ENCODE data around the gene LIMD2. TPM values are rescaled to one million over a fixed set of nuclear protein-coding genes. Genes with fewer than 3 reads are reported as not detected.

The LIMD2 gene
- total and polyA plus RNA-seq, 2 of the 8 experiments (the other 6 are each of a cell fraction or from before 2014, with no cell fraction given) = 72.0 to 77.2 TPM

DNA sequence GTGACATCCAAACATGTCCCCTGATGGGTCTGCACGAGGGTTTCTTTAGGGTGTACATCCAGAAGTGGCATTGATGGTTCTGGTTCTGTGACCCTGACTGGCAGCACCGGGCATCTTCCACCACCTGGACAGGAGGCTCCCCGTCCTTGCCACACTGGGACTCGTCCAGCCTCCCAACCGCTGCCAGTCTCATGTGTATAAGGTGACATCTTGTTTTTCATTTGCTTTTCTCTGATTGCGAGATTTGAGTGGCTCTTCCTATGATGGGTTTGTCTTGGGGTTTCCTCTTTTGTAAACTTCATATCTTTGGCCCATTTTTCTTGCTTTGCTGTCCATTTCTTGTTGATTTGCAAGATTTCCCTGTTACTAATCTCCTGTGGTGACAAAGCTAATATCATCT, 9.2 kb upstream of the LIMD2 start (continued):
- TF ChIP-seq, protein P1, sequence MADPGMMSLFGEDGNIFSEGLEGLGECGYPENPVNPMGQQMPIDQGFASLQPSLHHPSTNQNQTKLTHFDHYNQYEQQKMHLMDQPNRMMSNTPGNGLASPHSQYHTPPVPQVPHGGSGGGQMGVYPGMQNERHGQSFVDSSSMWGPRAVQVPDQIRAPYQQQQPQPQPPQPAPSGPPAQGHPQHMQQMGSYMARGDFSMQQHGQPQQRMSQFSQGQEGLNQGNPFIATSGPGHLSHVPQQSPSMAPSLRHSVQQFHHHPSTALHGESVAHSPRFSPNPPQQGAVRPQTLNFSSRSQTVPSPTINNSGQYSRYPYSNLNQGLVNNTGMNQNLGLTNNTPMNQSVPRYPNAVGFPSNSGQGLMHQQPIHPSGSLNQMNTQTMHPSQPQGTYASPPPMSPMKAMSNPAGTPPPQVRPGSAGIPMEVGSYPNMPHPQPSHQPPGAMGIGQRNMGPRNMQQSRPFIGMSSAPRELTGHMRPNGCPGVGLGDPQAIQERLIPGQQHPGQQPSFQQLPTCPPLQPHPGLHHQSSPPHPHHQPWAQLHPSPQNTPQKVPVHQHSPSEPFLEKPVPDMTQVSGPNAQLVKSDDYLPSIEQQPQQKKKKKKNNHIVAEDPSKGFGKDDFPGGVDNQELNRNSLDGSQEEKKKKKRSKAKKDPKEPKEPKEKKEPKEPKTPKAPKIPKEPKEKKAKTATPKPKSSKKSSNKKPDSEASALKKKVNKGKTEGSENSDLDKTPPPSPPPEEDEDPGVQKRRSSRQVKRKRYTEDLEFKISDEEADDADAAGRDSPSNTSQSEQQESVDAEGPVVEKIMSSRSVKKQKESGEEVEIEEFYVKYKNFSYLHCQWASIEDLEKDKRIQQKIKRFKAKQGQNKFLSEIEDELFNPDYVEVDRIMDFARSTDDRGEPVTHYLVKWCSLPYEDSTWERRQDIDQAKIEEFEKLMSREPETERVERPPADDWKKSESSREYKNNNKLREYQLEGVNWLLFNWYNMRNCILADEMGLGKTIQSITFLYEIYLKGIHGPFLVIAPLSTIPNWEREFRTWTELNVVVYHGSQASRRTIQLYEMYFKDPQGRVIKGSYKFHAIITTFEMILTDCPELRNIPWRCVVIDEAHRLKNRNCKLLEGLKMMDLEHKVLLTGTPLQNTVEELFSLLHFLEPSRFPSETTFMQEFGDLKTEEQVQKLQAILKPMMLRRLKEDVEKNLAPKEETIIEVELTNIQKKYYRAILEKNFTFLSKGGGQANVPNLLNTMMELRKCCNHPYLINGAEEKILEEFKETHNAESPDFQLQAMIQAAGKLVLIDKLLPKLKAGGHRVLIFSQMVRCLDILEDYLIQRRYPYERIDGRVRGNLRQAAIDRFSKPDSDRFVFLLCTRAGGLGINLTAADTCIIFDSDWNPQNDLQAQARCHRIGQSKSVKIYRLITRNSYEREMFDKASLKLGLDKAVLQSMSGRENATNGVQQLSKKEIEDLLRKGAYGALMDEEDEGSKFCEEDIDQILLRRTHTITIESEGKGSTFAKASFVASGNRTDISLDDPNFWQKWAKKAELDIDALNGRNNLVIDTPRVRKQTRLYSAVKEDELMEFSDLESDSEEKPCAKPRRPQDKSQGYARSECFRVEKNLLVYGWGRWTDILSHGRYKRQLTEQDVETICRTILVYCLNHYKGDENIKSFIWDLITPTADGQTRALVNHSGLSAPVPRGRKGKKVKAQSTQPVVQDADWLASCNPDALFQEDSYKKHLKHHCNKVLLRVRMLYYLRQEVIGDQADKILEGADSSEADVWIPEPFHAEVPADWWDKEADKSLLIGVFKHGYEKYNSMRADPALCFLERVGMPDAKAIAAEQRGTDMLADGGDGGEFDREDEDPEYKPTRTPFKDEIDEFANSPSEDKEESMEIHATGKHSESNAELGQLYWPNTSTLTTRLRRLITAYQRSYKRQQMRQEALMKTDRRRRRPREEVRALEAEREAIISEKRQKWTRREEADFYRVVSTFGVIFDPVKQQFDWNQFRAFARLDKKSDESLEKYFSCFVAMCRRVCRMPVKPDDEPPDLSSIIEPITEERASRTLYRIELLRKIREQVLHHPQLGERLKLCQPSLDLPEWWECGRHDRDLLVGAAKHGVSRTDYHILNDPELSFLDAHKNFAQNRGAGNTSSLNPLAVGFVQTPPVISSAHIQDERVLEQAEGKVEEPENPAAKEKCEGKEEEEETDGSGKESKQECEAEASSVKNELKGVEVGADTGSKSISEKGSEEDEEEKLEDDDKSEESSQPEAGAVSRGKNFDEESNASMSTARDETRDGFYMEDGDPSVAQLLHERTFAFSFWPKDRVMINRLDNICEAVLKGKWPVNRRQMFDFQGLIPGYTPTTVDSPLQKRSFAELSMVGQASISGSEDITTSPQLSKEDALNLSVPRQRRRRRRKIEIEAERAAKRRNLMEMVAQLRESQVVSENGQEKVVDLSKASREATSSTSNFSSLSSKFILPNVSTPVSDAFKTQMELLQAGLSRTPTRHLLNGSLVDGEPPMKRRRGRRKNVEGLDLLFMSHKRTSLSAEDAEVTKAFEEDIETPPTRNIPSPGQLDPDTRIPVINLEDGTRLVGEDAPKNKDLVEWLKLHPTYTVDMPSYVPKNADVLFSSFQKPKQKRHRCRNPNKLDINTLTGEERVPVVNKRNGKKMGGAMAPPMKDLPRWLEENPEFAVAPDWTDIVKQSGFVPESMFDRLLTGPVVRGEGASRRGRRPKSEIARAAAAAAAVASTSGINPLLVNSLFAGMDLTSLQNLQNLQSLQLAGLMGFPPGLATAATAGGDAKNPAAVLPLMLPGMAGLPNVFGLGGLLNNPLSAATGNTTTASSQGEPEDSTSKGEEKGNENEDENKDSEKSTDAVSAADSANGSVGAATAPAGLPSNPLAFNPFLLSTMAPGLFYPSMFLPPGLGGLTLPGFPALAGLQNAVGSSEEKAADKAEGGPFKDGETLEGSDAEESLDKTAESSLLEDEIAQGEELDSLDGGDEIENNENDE (IDR thresholded peaks at IDR 0.05; ENCODE audit: insufficient replicate concordance, low read length) = no peak
- TF ChIP-seq NRF1 (IDR thresholded peaks at IDR 0.05; ENCODE audit: low read depth, low read length) = no peak
- no peak for TF ChIP-seq RAD21 (IDR thresholded peaks at IDR 0.05 in 1 of 2, conservative IDR thresholded peaks at IDR 0.05 in 1 of 2; ENCODE audit: low read depth in 2 of 2, low read length in 2 of 2)
- TF ChIP-seq, protein P2, sequence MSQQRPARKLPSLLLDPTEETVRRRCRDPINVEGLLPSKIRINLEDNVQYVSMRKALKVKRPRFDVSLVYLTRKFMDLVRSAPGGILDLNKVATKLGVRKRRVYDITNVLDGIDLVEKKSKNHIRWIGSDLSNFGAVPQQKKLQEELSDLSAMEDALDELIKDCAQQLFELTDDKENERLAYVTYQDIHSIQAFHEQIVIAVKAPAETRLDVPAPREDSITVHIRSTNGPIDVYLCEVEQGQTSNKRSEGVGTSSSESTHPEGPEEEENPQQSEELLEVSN (IDR thresholded peaks at IDR 0.05) = no peak
